ENCODE results near the gene COX19.

GRCh38 chr7:935874-936385, 39.4 kb downstream of the COX19 start:
- TF ChIP-seq EZH2 (IDR thresholded peaks at IDR 0.05) (no peak), POLR2AphosphoS5 (IDR thresholded peaks at IDR 0.05; ENCODE audit: borderline replicate concordance, low read depth, low read length) (no peak), FOXP2 (optimal IDR thresholded peaks at IDR 0.05; ENCODE audit: control extremely low read depth, extremely low read length, insufficient read depth) (no peak)
